NCI-H345 treated with DMSO at 0.1 percent for 48 hours (cell line): ENCODE data around the gene SLC9A9.

Experiments
- DNase-seq: peaks from one replicate; lab custom pipeline; 2025; ENCODE audit not compliant: unreplicated experiment; lab: John Stamatoyannopoulos, UW

SLC9A9 gene

GRCh38 chr3:143363276-143363675 is 485.0 kb downstream of the SLC9A9 start:
- no peak for DNase-seq

GRCh38 chr3:143362115-143362991 is 485.9 kb downstream of the SLC9A9 start:
- DNase-seq = no peak

- DNase-seq = no peak
Observed at GRCh38 chr3:143361589-143361988, 486.7 kb downstream of the SLC9A9 start.

- DNase-seq = no peak
Observed at GRCh38 chr3:143360244-143360643, 488.0 kb downstream of the SLC9A9 start.

GRCh38 chr3:143358793-143359491 is 489.3 kb downstream of the SLC9A9 start:
- DNase-seq = no peak

- DNase-seq = no peak
Observed at GRCh38 chr3:143358155-143358792, 490.0 kb downstream of the SLC9A9 start.

GRCh38 chr3:143357700-143358099 is 490.6 kb downstream of the SLC9A9 start:
- DNase-seq = no peak

GRCh38 chr3:143356839-143357238 is 491.4 kb downstream of the SLC9A9 start:
- no peak for DNase-seq

GRCh38 chr3:143354342-143354741 is 493.9 kb downstream of the SLC9A9 start:
- DNase-seq = no peak

- DNase-seq = no peak
Observed at GRCh38 chr3:143352850-143353550, 495.3 kb downstream of the SLC9A9 start.

- DNase-seq = no peak
Observed at GRCh38 chr3:143351895-143352608, 496.2 kb downstream of the SLC9A9 start.

- no peak for DNase-seq
Observed at GRCh38 chr3:143351354-143351753, 496.9 kb downstream of the SLC9A9 start.

- no peak for DNase-seq
Observed at GRCh38 chr3:143349455-143349854, 498.8 kb downstream of the SLC9A9 start.

GRCh38 chr3:143348486-143349327 is 499.6 kb downstream of the SLC9A9 start:
- no peak for DNase-seq

- no peak for DNase-seq
Observed at GRCh38 chr3:143344516-143345165, 503.6 kb downstream of the SLC9A9 start.

- DNase-seq = no peak
Observed at GRCh38 chr3:143343944-143344343, 504.3 kb downstream of the SLC9A9 start.

GRCh38 chr3:143343031-143343430 is 505.2 kb downstream of the SLC9A9 start:
- no peak for DNase-seq

GRCh38 chr3:143339451-143339850 is 508.8 kb downstream of the SLC9A9 start:
- DNase-seq = no peak

GRCh38 chr3:143337387-143337786 is 510.9 kb downstream of the SLC9A9 start:
- no peak for DNase-seq
